C1 segment of cervical spinal cord (tissue), 14 donors: Measurements from ENCODE around the gene CD80.
"Not testable (repeated sequence)": the region's sequence is repeated elsewhere in the genome, so short reads cannot be mapped to it uniquely, and the experiment has no call there.

ENCODE experiments used
- DNase-seq, 14 donors: peaks; one replicate each; lab custom pipeline; 2025; lab: John Stamatoyannopoulos, UW

CD80 gene, protein sequence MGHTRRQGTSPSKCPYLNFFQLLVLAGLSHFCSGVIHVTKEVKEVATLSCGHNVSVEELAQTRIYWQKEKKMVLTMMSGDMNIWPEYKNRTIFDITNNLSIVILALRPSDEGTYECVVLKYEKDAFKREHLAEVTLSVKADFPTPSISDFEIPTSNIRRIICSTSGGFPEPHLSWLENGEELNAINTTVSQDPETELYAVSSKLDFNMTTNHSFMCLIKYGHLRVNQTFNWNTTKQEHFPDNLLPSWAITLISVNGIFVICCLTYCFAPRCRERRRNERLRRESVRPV

DNA sequence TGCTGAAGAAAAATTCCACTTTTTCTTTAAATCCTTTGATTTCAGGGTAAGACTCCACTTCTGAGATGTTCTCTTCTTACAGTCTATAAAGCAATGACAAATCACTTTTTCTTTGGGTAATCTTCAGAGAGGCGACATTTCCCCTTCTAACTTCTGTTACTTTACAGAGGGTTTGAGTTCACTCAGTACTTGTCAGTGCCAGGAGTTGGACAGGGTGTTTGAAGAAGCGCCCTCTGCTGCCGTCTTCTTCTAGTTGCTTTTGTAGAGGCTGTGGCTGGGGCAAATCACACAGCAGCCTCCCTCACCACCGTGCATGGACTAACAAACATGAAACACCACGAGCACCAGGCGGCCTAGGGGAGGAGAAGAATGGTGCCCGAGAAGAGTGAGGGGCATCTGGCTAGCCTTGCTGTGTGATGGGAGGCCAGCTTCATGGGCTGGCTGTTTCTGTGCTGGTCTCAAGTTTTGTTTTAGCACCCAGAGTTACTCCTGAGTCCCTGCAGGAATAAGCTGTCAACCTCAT, at the start of gene CD80:
TSS of gene CD80 (minus strand) at position 174 of the 523 bp plus-strand sequence. CDS start 1,886 bp downstream, outside the sequence.
- peak in 2 of 14 donors; percentile 5 to 18 for DNase-seq

DNA sequence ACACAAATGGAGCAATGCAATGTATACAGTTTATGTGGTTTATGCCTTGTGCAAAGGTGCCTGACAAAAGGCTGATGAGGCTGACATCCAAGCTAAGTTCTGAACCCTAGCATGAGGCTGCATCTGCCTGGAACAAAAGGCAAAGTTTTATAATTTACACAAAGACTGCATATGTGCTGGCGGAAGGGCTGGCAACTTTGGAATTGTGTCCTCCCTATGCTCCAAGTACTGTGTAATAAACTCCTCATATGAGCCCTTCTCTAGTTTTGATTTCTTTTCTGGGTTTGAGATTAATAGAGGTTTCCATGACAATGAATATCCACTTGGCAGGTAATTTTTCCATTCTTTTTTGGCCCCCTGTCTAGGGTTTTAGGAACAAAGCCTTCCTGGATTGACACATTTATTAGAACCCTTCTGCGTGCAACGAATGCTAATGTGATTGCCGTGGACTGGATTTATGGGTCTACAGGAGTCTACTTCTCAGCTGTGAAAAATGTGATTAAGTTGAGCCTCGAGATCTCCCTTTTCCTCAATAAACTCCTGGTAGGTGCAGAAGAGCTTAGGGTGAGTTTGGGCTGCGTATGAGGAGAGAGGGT, 49.1 kb upstream of the CD80 start:
- no peak for DNase-seq

DNA sequence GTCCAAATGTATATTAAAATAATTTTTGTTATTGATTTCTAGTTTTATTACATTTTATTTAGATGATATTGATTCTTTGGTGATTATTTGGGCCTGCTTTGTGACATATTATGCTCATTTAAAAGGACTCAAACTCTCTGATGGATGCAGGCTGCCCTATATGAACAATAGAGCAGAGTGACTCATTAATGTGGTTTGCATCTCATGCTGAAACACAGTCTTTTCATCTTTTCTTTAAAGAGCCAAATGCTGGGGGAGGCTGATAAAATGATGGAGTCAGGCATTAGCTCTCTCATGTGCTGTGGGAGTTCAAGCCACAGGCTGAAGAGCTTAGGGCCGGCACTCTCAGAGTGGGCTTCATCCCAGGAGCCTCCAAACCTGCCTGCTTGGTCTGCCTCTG, 45.5 kb upstream of the CD80 start:
- DNase-seq = no peak

DNA sequence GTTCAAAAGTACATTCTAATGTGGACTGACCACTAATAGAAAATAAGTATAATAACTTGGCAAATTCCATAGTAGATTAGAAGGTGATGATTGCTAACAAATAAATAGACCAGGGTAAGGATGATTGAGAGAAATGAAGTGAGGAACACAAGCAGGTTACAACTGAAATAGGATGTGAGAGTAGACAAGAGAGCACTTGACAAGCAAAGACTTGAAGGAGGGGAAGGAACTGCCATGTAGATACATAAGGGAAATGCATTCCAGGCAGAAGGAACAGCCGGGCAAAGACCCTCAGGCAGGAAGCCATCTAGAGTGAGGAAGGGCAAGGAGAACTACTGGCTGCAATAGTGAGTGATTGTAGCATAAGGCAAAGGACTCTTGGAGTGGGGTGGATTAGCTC, 43.3 kb upstream of the CD80 start:
- no peak for DNase-seq

DNA sequence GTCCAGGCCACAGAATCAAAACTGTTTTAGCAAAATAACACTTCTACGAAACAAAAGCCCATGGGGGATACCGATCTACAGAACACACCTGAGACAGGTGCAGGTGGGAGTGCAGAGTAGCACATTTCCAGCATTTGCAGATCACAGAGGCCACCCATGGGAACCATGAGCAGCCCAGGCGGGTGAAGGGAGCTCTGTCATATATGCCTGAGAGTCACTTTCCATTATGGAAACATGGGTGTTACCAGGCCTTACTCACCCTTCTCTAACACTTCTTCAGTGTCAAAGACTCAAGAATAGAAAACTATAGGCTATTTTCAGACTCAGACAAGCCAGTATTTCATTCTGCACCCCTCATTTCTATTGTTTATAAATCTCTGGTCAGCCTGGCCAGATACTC, 41.7 kb upstream of the CD80 start:
- DNase-seq = no peak

DNA sequence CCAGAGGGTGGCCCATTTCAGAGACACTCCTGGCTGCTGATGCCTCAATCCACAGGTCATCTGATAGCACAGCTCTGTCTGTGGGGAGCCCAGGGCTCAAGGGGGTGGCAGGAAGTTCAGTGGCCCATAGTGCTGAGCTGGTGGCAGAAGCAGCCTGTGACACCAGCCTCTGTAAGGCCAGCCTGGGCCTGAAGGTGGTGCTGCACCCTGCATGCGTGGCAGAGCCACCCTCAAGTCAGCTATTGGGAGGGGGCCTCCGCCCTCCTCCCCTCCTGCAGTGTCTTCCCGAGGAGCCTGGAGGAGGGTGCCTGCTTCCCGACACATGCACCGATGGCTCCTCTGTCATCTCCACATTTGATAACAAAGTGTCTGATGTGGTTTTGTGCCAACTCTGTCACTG, 41.3 kb upstream of the CD80 start:
- no peak for DNase-seq

DNA sequence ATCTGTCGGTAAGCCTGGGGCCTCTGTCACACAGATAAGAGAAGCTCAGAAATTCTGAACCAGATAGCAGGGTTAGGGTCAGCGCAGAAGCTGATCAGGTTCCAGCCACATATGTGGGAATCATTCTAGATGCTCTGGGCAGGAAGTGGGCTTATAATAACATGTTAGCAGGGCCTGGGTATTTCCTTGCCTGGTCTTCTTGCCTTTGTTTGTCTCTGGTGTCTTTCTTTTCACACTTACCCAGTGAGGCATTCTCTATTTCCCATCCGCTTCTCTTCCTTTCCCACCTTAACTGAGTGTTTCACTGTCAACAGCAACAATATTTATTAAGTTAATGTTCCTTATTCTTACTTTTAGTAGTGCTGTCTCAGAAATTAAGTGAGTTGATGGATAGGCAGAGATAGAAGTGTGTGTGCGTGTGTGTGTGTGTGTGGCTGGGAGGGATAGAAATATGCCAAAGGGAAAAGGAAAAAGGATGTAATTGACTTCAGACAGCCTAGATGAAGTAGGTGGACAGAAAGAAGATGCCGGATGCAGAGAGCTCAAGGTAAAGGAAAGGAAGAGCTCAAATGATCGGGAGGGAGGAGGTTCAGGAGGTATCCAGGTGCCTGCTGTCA, 40.3 kb upstream of the CD80 start:
- DNase-seq = no peak

DNA sequence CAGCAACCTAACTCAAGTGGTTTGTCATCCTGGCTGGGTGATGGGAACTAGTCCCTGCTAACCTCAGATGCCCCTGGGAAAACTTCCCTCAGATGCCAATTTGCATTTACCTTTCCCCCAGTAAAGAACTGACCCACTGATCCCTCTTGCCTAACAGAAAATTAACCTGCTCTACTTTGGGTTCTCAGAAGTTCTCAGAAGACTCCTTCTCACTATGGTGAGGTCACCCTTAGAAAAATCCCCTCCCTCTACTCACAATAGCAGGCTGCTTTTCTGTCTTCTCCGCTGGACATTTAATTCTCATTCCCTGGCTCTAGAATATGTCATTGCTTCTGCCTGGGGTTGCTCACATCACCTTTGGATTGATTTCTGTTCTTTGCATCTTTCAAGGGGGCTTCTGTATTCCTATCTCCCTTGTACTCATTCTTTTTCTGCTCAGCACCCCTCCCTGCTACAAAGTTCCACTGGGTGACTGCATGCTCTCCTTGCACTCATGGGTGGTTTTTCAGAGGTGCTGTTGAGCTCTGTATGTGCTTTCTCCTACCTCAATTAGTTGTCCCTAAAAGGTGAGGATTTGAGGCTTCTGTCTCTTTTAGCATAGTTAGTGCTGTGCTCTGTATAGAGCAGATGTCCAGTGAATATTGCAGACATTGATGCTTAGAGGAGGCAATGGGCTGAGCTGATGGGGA, 39.1 kb upstream of the CD80 start:
- DNase-seq = no peak

DNA sequence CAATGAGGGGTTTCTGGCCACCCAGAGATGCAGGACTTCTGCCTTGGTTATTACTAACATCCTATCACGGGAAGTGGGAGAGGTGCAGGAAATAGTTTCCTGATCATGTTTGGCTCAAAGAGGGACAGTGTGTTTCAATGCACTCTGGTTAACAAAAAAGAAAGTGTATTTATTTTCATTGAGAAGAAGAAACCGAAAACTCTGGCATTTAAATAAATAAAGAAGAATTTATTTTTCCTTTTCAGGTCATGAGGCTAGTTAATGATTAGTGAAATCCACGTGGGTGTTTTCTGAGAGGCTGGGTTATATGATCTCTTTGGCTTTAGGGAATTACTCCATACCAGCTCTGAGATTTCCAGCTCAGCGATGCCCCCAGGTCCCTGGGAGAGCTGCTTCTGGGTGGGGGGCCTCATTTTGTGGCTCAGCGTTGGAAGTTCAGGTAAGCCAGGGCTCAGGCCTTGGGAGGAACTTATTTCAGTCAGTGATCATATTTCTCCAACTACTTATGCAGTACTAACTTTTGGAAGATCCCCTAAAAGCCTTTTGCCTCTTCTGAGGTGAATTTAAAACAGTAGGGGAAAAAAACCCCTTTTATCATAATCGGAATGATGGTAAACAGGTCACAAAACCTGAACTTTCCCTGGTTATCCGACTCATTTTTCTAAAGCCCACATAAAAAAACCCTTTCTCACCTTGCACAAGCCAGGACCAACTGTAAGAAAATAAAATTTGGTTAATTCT, 38.3 kb upstream of the CD80 start, which contains the start of gene PLA1A:
TSS of gene PLA1A (plus strand) at position 338 of the 741 bp plus-strand sequence. CDS start at position 367, 29 bp downstream.
- DNase-seq = no peak

DNA sequence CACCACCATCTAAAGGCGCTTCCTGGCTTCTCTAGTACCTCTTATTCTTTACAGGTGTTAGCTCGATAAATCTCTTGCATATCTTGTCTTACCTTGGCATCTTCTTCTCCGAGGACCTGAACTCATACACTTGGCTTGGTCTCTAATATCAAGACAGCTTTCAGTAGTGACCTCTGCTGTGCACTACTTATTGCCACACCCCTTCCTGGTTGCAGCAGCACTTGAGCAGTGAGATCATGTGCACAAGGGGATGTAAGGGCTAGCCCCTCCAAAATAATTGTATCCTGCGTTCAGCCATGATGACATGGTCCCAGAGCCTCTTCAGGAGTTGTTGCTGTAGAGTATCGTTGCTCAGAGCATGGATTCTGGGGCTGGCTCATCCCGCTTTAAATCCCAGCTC, 37.0 kb upstream of the CD80 start:
- DNase-seq = no peak

DNA sequence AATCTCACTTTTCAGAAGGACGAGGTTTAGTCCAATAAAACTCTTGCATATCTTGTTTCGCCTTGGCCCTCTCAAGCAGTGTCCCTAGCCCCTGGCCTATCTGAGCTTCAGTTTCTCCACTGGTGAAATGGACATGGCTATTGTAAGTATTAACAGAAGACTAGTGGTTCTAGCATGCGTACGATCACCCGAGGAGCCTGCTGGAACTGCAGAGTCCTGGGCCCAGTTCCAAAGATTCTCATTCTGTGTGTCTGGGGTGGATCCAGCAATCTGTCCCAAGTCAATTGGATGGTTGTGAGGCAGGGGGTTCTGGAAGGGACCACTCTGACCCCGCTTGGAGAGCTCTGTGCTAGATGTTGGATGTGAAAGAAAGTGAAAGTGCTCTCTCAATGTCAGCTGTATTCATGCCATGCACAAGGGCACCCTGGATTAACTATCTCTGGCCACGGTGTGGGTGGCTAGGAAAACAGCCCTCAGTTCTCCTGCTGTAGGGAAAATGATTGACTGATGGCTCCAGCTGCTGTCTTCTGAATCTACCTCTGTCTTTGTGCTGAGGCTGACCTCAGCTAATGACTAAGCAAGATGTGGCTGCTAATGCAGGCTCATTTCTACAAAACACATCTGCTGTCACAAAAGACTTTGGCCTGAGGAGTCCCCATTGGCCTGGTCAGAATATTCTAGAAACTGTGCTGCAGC, 36.4 kb upstream of the CD80 start:
- peak in 2 of 14 donors; percentile 20 for DNase-seq

DNA sequence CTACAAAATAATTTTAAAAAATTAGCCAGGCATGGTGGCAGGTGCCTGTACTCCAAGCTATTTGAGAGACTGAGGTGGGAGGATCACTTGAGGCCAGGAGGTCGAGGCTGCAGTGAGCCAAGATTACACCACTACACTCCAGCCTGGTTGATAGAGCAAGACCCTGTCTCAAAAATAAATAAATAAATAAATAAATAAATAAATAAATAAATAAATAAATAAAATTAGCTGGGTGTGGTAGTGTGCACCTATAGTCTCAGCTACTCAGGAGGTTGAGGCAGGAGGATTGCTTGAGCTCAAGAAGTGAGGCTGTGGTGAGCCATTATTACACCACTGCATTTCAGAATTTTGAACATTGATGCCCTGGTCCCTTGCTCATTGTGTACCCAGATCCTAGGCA, 35.5 kb upstream of the CD80 start:
- DNase-seq = not testable (repeated sequence)

DNA sequence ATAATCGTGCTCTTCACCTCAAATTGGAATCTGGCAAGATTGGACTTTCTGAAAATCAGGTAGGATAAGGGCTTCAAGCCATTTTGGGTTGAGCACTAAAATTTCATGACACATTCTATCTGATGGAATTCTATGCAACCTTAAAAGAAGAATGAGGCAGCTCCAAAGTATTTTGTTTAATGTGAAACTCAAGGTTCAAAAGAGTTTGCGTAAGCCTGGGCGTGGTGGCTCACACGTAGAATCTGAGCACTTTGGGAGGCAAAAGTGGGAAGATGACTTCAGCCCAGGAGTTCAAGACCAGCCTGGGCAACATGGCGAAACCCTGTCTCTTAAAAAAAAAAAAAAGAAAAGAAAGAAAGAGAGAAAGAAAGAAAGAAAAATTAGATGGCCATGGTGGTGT, 34.7 kb upstream of the CD80 start:
- no peak for DNase-seq

DNA sequence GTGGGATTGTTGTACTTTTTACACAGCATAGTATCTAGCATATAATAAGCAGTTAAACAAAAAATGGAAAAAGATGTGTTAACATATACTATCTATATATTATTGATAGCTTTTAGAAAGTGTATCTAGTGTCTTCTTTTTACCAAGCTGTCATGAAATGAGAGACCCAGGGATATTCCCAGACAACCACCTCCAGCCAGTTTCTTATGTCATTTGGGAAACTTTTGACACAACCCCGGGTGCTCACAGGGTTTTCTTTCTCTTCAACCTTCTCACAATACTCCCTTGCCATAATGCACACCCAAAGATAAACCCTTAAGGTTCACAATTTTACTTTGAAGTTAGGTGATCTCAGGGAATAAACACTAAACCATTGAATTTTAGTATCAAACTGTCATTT, 33.4 kb upstream of the CD80 start:
- DNase-seq = no peak

DNA sequence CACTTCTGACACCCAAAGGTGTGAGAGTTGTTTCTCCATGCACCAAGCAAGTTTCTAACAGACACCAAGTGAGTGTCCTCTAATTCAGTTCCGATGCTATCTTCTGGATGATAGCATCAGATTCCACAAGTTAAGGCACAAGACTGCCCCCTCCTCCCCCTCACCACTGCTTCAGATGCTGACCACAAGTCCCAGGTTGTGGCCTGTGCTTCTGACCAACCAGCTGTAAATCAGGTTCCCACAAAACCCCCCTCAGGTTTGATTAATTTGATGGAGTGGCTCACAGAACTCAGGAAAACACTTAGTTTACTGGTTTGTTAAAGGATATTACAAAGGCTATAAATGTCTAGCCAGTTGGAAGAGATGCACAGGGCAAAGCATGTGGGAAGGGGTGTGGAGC, 31.3 kb upstream of the CD80 start:
- no peak for DNase-seq

DNA sequence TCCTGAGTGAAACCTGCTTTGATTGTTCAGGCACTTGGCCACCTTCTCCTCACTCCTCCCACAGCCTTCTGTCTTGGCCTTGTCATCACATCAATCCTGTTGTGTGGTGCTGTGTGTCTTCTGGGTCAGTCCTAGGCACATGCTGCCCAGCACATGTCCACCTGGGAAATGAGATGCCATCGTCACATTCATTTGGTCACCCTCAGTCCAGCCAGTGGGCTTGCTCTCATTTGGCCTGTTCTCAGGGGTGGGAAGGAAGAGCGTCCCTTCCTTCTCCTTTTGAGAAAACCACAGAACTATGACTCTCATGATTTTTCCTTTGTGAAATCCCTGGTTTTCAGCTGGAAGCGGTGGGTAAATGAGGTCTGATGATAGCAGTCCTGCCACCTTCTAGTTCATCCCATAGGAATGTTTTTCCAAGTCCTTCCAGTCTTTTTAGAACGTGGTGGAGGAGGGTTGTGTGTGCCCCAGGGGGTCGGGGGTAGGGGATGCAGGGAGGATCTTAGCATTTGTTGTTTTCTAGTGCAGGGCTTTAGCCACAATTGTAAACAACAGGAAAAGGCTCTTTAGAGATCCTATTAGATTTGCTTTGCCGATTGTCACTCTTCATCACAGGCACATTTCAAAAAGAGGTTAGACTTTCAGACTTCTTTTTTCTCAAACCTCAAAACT, 29.8 kb upstream of the CD80 start:
- DNase-seq = peak in 1 of 14 donors; percentile 20

DNA sequence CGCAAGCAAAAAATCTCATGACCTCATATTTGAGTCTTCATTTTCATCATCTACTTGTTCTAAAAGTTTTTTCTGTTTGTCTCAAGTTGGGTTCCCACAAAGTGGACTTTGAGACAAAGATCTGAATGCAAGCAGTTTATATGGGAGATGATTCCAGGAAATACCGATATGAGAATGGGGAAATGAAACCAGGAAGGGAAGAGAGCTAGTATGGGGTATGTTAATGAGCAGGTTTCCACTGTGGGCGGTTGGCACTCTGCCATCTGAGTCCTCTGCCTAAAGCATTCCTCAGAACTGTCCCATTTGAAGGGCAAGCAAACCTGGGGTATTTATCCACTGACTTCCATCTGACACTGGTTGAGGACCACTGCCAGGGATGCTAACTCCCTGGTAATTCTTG, 28.7 kb upstream of the CD80 start:
- peak in 1 of 14 donors; percentile 15 for DNase-seq

DNA sequence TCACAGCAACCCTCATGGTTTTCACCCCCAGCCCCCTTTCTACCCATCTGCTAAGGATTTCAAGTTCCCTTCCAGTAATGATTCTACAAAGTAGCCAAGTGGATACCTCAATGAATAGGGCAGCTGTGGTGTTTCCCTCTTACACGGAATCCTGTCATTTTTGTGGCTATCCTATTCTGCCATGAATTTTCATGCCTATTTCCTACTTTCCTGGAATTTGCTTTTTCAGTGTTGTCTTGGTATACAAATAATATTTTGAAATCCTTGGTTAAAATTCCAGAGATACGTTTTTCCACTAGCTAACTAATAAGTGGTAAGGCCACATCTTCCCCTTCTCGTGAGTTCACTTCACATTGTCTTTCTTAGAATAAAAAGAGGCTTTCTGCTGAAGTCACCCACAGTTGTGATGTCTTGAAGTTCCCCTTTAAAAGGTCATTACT, 27.3 kb upstream of the CD80 start:
- DNase-seq = no peak

DNA sequence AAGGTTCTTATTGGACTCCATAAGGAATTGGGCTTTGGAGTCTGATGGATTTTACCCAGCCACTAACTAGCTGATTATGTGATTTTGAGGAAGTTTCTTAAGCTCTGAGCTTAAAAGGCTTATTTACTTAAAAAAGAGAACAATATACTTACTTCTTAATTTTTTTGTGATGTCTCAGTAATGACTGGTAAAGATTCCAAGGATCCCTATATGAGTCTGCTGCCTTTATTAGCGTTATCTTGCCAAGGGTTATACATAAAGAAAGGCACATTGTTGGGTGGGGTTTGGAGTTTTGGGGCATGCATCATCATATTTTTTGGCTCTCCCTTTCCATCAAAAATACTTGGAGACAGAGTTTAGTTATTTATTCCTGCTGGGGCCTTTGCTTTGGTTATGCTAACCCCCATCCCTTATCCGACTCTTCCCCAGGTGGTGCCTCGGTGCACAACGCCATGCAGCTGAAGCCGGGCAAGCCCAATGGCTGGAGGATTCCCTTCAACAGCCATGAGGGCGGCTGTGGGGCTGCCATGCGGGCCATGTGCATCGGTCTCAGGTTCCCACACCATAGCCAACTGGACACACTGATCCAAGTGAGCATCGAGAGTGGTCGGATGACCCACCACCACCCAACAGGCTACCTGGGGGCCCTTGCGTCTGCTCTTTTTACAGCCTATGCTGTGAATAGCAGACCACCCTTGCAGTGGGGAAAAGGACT, 26.6 kb upstream of the CD80 start:
- no peak for DNase-seq

DNA sequence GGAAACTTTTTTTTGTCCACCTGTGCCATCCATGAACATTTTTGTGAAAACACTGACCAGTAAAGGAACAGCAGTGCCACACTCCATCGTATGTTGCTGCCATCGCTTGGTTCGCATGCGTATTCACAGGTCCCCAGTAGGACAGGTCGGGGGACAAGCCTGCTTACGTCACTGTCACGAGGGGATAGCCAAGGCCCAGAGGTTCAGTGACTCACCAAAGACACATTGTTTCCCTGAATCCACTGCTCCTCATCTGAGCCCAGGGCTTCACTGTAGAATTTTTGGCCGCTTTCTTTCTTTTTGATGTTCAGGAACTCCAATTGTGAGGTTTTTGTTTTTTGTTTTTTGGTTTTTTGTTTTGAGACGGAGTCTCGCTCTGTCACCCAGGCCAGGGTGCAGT, 25.8 kb upstream of the CD80 start:
- no peak for DNase-seq
